AG04450 (cell line): ENCODE results near the gene AUTS2. TPM values are rescaled to one million over a fixed set of nuclear protein-coding genes. Genes with fewer than 3 reads are reported as not detected.

ENCODE experiments used
- CTCF ChIA-PET: fragments of 300-600, 350-600 bp; formaldehyde crosslinking; extraction: SDS; loops from one replicate; lab custom pipeline; 2022; ENCODE audit warnings: antibody characterized with exemption, inconsistent platforms; lab: Charles Lee
- POLR2A ChIA-PET: fragments of 350-600 bp; formaldehyde crosslinking; extraction: SDS; loops from one replicate; lab custom pipeline; 2021; ENCODE audit warnings: antibody characterized with exemption, inconsistent platforms; lab: Yijun Ruan, JAX
- DNase-seq: peaks from one replicate; pipeline ENCODE4 v3.0.0-alpha.2; 2011; ENCODE audit warnings: low read depth, low spot score
- H3K27ac ChIP-seq: one replicate; pipeline ENCODE4 v1.5.1; 2012; ENCODE audit warnings: low read depth, low read length, control low read depth
- H3K27me3 ChIP-seq: one replicate; pipeline ENCODE4 v1.6.0; 2012; ENCODE audit warnings: low read length; ENCODE audit not compliant: control insufficient read depth, insufficient read depth
- H3K4me3 ChIP-seq: 2 replicates; pipeline ENCODE4 v1.5.1; 2011; ENCODE audit warnings: mild to moderate bottlenecking, low read depth, low read length, control low read depth
- H3K9me3 ChIP-seq: 2 replicates; pipeline ENCODE4 v1.5.1; 2012; ENCODE audit warnings: low read length; ENCODE audit not compliant: control insufficient read depth, insufficient read depth
- CTCF ChIP-seq: IDR thresholded peaks from 2 replicates; pipeline ENCODE4 v1.5.1; 2011; ENCODE audit warnings: low read depth, low read length, control low read depth, inconsistent platforms
- polyA plus RNA-seq: library from polyadenylated mRNA; depleted of rRNA; stranded (reverse); fragments of >200 nt; gene quantifications from 2 replicates; pipeline ENCODE4 v1.2.3, GENCODE V29; 2011

Gene AUTS2
- polyA plus RNA-seq, 1 experiment = 1.5 TPM

GRCh38 chr7:69722843-69723242 is 124.6 kb downstream of the AUTS2 start:
- Histone ChIP-seq H3K4me3 (no peak overlapping the region), H3K27ac (no peak overlapping the region), H3K9me3 (no peaks in the 10 kb centered on the region), H3K27me3 (no peaks in the 10 kb centered on the region)
- POLR2A ChIA-PET = no interaction called here
- no peak for TF ChIP-seq CTCF
- CTCF ChIA-PET = no interaction called here
- DNase-seq = no peak

- TF ChIP-seq CTCF = no peak
- ChIA-PET CTCF (no interaction called here), POLR2A (no interaction called here)
- Histone ChIP-seq H3K4me3 (no peak overlapping the region), H3K27me3 (no peaks in the 10 kb centered on the region), H3K9me3 (no peaks in the 10 kb centered on the region), H3K27ac (no peak overlapping the region)
- no peak for DNase-seq
These were observed 125.4 kb downstream of the AUTS2 start for GRCh38 chr7:69723663-69724062.

- no peak overlapping the region for H3K27ac ChIP-seq
- ChIA-PET CTCF (no interaction called here), POLR2A (no interaction called here)
- H3K9me3 ChIP-seq = no peaks in the 10 kb centered on the region
- TF ChIP-seq CTCF = no peak
- no peak overlapping the region for H3K4me3 ChIP-seq
- no peak for DNase-seq
- H3K27me3 ChIP-seq = no peaks in the 10 kb centered on the region
These were observed 130.0 kb downstream of the AUTS2 start for GRCh38 chr7:69728304-69728703.

GRCh38 chr7:69732203-69732602 is 133.9 kb downstream of the AUTS2 start:
- H3K27ac ChIP-seq = no peak overlapping the region
- CTCF ChIA-PET = no interaction called here
- no peak for TF ChIP-seq CTCF

GRCh38 chr7:69735582-69735981 is 137.3 kb downstream of the AUTS2 start:
- CTCF ChIA-PET = no interaction called here
- no peaks in the 10 kb centered on the region for H3K27me3 ChIP-seq
- TF ChIP-seq CTCF = no peak
- H3K9me3 ChIP-seq = no peaks in the 10 kb centered on the region
- H3K27ac ChIP-seq = no peak overlapping the region
- POLR2A ChIA-PET = no interaction called here
- H3K4me3 ChIP-seq = no peak overlapping the region
- no peak for DNase-seq

More at GRCh38 chr7:69732203-69732602, 133.9 kb downstream of the AUTS2 start:
- H3K9me3 ChIP-seq = no peaks in the 10 kb centered on the region
- no peak overlapping the region for H3K4me3 ChIP-seq
- no peak for DNase-seq
- POLR2A ChIA-PET = no interaction called here
- no peaks in the 10 kb centered on the region for H3K27me3 ChIP-seq
